Endothelial cell of umbilical vein (primary cell): Measurements from ENCODE around the gene ARID1B. TPM values are rescaled to one million over a fixed set of nuclear protein-coding genes. Genes with fewer than 3 reads are reported as not detected.
A peak's percentile ranks its signal among the peaks of the same experiment; 100 is the strongest.

Source experiments
- BruUV-seq: library from RNA; stranded (reverse); fragments of 400-500 nt; replicated peaks from 2 replicates; lab custom pipeline; 2021; lab: Mats Ljungman, UMichigan
- CTCF ChIA-PET: fragments of 300-600, 350-600 bp; sonication (Branson Sonifier 250); formaldehyde crosslinking; loops from one replicate; lab custom pipeline; 2021; ENCODE audit warnings: antibody characterized with exemption, inconsistent platforms; lab: Charles Lee
- POLR2A ChIA-PET: fragments of 300-600, 350-600 bp; sonication (Branson Sonifier 250); formaldehyde crosslinking; loops from one replicate; lab custom pipeline; 2021; ENCODE audit warnings: antibody characterized with exemption, inconsistent platforms; lab: Charles Lee
- DNase-seq: peaks from one replicate; pipeline ENCODE4 v3.0.0-alpha.2; 2011; ENCODE audit warnings: low read depth, low spot score
- FAIRE-seq: peaks from 2 replicates; lab custom pipeline; 2011; peaks lifted over from hg19 to GRCh38; lab: Jason Lieb, UNC
- H2AFZ ChIP-seq: 2 replicates; pipeline ENCODE4 v1.6.0; 2012; ENCODE audit warnings: low read depth, low read length, control low read depth, inconsistent platforms
- H3K27ac ChIP-seq: 2 replicates; pipeline ENCODE4 v1.5.1; 2011; ENCODE audit warnings: low read depth, mild to moderate bottlenecking, control low read depth, low read length, moderate library complexity; ENCODE audit not compliant: insufficient read depth
- H3K27me3 ChIP-seq, 2 experiments: 2 replicates each; pipeline versions ENCODE4 v1.6.0 to v1.6.1; 2011; ENCODE audit warnings: low read length in 2 of 2, mixed read lengths in 1 of 2; ENCODE audit not compliant: control insufficient read depth in 2 of 2, insufficient read depth in 2 of 2
- H3K36me3 ChIP-seq, 2 experiments: 2 replicates in 1 of 2; 3 replicates in 1 of 2; pipeline ENCODE4 v1.5.1; 2011; ENCODE audit warnings: low read length in 2 of 2, mild to moderate bottlenecking in 1 of 2, moderate library complexity in 1 of 2; ENCODE audit not compliant: control insufficient read depth in 2 of 2, insufficient read depth in 2 of 2; ENCODE audit errors: extremely low read depth in 1 of 2
- H3K4me1 ChIP-seq: 3 replicates; pipeline ENCODE4 v1.5.1; 2011; ENCODE audit warnings: mild to moderate bottlenecking, low read length; ENCODE audit not compliant: control insufficient read depth, insufficient read depth; ENCODE audit errors: extremely low read depth
- H3K4me2 ChIP-seq: 2 replicates; pipeline ENCODE4 v1.6.1; 2011; ENCODE audit warnings: low read length, control low read depth, mixed read lengths; ENCODE audit not compliant: insufficient read depth
- H3K4me3 ChIP-seq, 3 experiments: fragments of 200-600 bp in 1 of 3; sonication (generic), shearing (Covaris generic) in 1 of 3; replicated peaks in 1 of 3; 2 replicates each; pipeline ENCODE4 v1.5.1; 2011 to 2016; ENCODE audit warnings: control low read depth in 3 of 3, low read length in 3 of 3, mild to moderate bottlenecking in 2 of 3, inconsistent platforms in 1 of 3, low read depth in 1 of 3, moderate library complexity in 1 of 3; ENCODE audit not compliant: insufficient read depth in 1 of 3
- H3K79me2 ChIP-seq: 2 replicates; pipeline ENCODE4 v1.6.0; 2012; ENCODE audit warnings: low read length, inconsistent platforms; ENCODE audit not compliant: control insufficient read depth, insufficient read depth
- H3K9ac ChIP-seq: replicated peaks from 2 replicates; pipeline ENCODE3; 2011; ENCODE audit warnings: low read length, control low read depth; ENCODE audit not compliant: insufficient read depth; ENCODE audit errors: extremely low read depth
- H3K9me1 ChIP-seq: replicated peaks from 3 replicates; pipeline ENCODE4 v1.6.0; 2011; ENCODE audit warnings: mild to moderate bottlenecking, low read length; ENCODE audit not compliant: control insufficient read depth, insufficient read depth; ENCODE audit errors: extremely low read depth
- H3K9me3 ChIP-seq: replicated peaks from 2 replicates; pipeline ENCODE4 v1.5.1; 2012; ENCODE audit warnings: low read length, inconsistent platforms; ENCODE audit not compliant: control insufficient read depth, insufficient read depth
- H4K20me1 ChIP-seq: replicated peaks from 2 replicates; pipeline ENCODE3; 2011; ENCODE audit warnings: mild to moderate bottlenecking, low read length; ENCODE audit not compliant: control insufficient read depth, insufficient read depth; ENCODE audit errors: extremely low read depth
- EZH2 ChIP-seq: IDR thresholded peaks from 2 replicates; pipeline ENCODE4 v1.6.1; 2012; ENCODE audit warnings: borderline replicate concordance, low read depth, mild to moderate bottlenecking, moderate library complexity, low read length, inconsistent platforms; ENCODE audit not compliant: severe bottlenecking
- FOS ChIP-seq: IDR thresholded peaks from 2 replicates; pipeline ENCODE4 v1.6.1; 2011; ENCODE audit warnings: mild to moderate bottlenecking, low read length, moderate library complexity, borderline replicate concordance; ENCODE audit not compliant: insufficient read depth
- GATA2 ChIP-seq: IDR thresholded peaks from 2 replicates; pipeline ENCODE4 v1.7.0; 2011; ENCODE audit warnings: low read depth, mild to moderate bottlenecking, moderate library complexity, mixed read lengths, low read length; ENCODE audit not compliant: insufficient read length, insufficient read depth
- JUN ChIP-seq: IDR thresholded peaks from 2 replicates; pipeline ENCODE4 v1.6.1; 2011; ENCODE audit warnings: borderline replicate concordance, low read depth; ENCODE audit not compliant: insufficient read length, insufficient read depth
- MYC ChIP-seq: IDR thresholded peaks from one replicate; pipeline ENCODE4 v1.6.1; 2011; ENCODE audit warnings: mild to moderate bottlenecking, low read depth, low read length
- POLR2A ChIP-seq: IDR thresholded peaks from 2 replicates; pipeline ENCODE4 v1.6.1; 2012; ENCODE audit warnings: low read depth, mild to moderate bottlenecking, control low read depth, low read length
- POLR2AphosphoS5 ChIP-seq: IDR thresholded peaks from 2 replicates; pipeline ENCODE4 v1.6.1; 2012; ENCODE audit warnings: low read depth, mild to moderate bottlenecking, control low read depth, low read length, moderate library complexity; ENCODE audit not compliant: insufficient read depth
- dilution Hi-C: fragments of 300-500 bp; cut with MboI; formaldehyde crosslinking; loops from one replicate; pipeline ENCODE4 v1.15.0; 2019; ENCODE audit warnings: low sequenced_read_pairs; ENCODE audit not compliant: extremely low pct_ligation_motif_present
- intact Hi-C: fragments of 100-400 bp; cut with micrococcal nuclease; formaldehyde crosslinking; loops from one replicate; pipeline ENCODE4 v1.10.0; 2022
- polyA plus RNA-seq, 4 experiments: library from polyadenylated mRNA; depleted of rRNA in 3 of 4; stranded (reverse) in 3 of 4; unstranded in 1 of 4; fragments of >200 nt; gene quantifications; 2 replicates each; pipeline versions ENCODE4 v1.2.1 to v1.2.3, GENCODE V29; 2011 to 2012; ENCODE audit warnings: missing spikeins in 1 of 4
- total RNA-seq: library from RNA; stranded (reverse); gene quantifications from 2 replicates; pipeline ENCODE4 v1.2.3, GENCODE V29; 2021
- TF ChIP-seq, protein P1 (sequence below), 2 donors: IDR thresholded peaks; 1 replicate in 1 of 2; 2 replicates in 1 of 2; pipeline ENCODE4 v1.5.1; 2011; ENCODE audit warnings: low read length in 2 of 2, mild to moderate bottlenecking in 2 of 2, moderate library complexity in 2 of 2, control low read depth in 1 of 2, inconsistent platforms in 1 of 2, low read depth in 1 of 2; ENCODE audit not compliant: insufficient read depth in 1 of 2; ENCODE audit errors: extremely low read depth in 1 of 2
- TF ChIP-seq, protein P2 (sequence below): IDR thresholded peaks from 2 replicates; pipeline ENCODE4 v1.6.1; 2011; ENCODE audit not compliant: insufficient read depth, insufficient read length

The ARID1B gene
- total and polyA plus RNA-seq, 2 donors (not counting 3 experiments of a cell fraction or from before 2014, with no cell fraction given), result 21.8 to 89.5 TPM

DNA sequence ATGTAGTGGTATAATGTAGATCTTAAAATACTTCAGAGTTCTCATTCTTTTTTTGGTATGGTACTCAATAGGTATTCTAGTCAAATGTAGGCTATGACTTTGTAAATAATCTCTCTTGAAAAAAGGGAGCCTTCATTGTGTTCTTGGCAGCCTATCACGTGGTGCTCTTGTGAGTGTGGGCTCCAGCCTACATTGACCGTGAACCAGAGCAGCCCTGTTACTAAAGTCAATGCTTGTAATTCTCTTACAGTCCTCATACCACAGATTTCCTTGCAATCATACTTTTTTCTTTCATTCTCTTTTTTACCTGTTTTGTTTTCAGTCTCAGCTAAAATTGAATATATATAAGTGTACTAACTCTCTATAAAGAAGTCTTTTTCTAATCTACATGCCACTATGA is 31.1 kb downstream of the ARID1B start:
- Histone ChIP-seq H3K4me2 (no peak overlapping the region), H3K79me2 (peaks cover 96% of the 10 kb centered on the region), H3K36me3 (no peaks in the 10 kb centered on the region), H3K9me1 (no peaks in the 10 kb centered on the region), H3K9me3 (no peaks in the 10 kb centered on the region), H4K20me1 (peaks cover 11% of the 10 kb centered on the region), H2AFZ (no peak overlapping the region), H3K27me3 (no peaks in the 10 kb centered on the region), H3K9ac (no peak overlapping the region), H3K4me3 (no peak overlapping the region), H3K4me1 (no peaks in the 10 kb centered on the region), H3K27ac (no peak overlapping the region)
- dilution Hi-C loops (no loop called here), intact Hi-C loops (no loop called here)
- FAIRE-seq (no peak), DNase-seq (peak; percentile 37)
- TF ChIP-seq FOS (no peak), POLR2AphosphoS5 (no peak), GATA2 (no peak), MYC (no peak), JUN (no peak), EZH2 (no peak), POLR2A (no peak)
- TF ChIP-seq, protein P1, sequence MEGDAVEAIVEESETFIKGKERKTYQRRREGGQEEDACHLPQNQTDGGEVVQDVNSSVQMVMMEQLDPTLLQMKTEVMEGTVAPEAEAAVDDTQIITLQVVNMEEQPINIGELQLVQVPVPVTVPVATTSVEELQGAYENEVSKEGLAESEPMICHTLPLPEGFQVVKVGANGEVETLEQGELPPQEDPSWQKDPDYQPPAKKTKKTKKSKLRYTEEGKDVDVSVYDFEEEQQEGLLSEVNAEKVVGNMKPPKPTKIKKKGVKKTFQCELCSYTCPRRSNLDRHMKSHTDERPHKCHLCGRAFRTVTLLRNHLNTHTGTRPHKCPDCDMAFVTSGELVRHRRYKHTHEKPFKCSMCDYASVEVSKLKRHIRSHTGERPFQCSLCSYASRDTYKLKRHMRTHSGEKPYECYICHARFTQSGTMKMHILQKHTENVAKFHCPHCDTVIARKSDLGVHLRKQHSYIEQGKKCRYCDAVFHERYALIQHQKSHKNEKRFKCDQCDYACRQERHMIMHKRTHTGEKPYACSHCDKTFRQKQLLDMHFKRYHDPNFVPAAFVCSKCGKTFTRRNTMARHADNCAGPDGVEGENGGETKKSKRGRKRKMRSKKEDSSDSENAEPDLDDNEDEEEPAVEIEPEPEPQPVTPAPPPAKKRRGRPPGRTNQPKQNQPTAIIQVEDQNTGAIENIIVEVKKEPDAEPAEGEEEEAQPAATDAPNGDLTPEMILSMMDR (IDR thresholded peaks at IDR 0.05; ENCODE audit: extremely low read depth in 1 of 2, insufficient read depth in 1 of 2, low read depth in 1 of 2, low read length in 2 of 2), result no peak
- TF ChIP-seq, protein P2, sequence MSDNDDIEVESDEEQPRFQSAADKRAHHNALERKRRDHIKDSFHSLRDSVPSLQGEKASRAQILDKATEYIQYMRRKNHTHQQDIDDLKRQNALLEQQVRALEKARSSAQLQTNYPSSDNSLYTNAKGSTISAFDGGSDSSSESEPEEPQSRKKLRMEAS, result no peak
- POLR2A ChIA-PET, result no interaction called here
- no TSS peak for BruUV-seq
- CTCF ChIA-PET, result interaction anchor here (1.5 kb wide), 1 partner anchor 44 kb away, joined by 3 read pairs; no protein-coding TSS in a partner anchor
